Measurements from ENCODE around the gene TTC7B. TPM values are rescaled to one million over a fixed set of nuclear protein-coding genes. Genes with fewer than 3 reads are reported as not detected.

Gene TTC7B
- total and polyA plus RNA-seq, 2 donors (not counting 3 experiments of a cell fraction or from before 2014, with no cell fraction given), result 46.8 to 76.5 TPM

GRCh38 chr14:90620568-90621077, 195.6 kb downstream of the TTC7B start:
- Histone ChIP-seq H3K9ac (replicated peaks; ENCODE audit: extremely low read depth, insufficient read depth, low read length) (no peak overlapping the region), H2AFZ (ENCODE audit: low read depth, low read length) (no peak overlapping the region), H3K27me3 (ENCODE audit: control insufficient read depth in 2 of 2, insufficient read depth in 2 of 2, low read length in 2 of 2) (no peaks in the 10 kb centered on the region), H3K9me1 (replicated peaks; ENCODE audit: control insufficient read depth, extremely low read depth, insufficient read depth, low read length) (no peaks in the 10 kb centered on the region), H3K4me3 (replicated peaks in 1 of 3; ENCODE audit: insufficient read depth in 1 of 3, low read depth in 1 of 3, low read length in 3 of 3) (no peak overlapping the region), H3K36me3 (ENCODE audit: control insufficient read depth in 2 of 2, extremely low read depth in 1 of 2, insufficient read depth in 2 of 2, low read length in 2 of 2) (no peaks in the 10 kb centered on the region), H3K79me2 (ENCODE audit: control insufficient read depth, insufficient read depth, low read length) (no peaks in the 10 kb centered on the region), H3K9me3 (replicated peaks; ENCODE audit: control insufficient read depth, insufficient read depth, low read length) (no peaks in the 10 kb centered on the region), H3K4me1 (ENCODE audit: control insufficient read depth, extremely low read depth, insufficient read depth, low read length) (peaks cover 40% of the 10 kb centered on the region), H3K4me2 (ENCODE audit: insufficient read depth, low read length) (no peak overlapping the region), H4K20me1 (replicated peaks; ENCODE audit: control insufficient read depth, extremely low read depth, insufficient read depth, low read length) (no peaks in the 10 kb centered on the region), H3K27ac (ENCODE audit: insufficient read depth, low read depth, low read length) (no peak overlapping the region)
- POLR2A ChIA-PET, result no interaction called here
- TF ChIP-seq EZH2 (IDR thresholded peaks at IDR 0.05; ENCODE audit: borderline replicate concordance, low read depth, low read length, severe bottlenecking) (no peak), MAX (IDR thresholded peaks at IDR 0.05; ENCODE audit: insufficient read depth, insufficient read length) (no peak), JUN (IDR thresholded peaks at IDR 0.05; ENCODE audit: borderline replicate concordance, insufficient read depth, insufficient read length, low read depth) (no peak), POLR2A (IDR thresholded peaks at IDR 0.05; ENCODE audit: low read depth, low read length) (no peak), MYC (IDR thresholded peaks at IDR 0.05; ENCODE audit: low read depth, low read length) (no peak), GATA2 (IDR thresholded peaks at IDR 0.05; ENCODE audit: insufficient read depth, insufficient read length, low read depth, low read length) (no peak), CTCF (IDR thresholded peaks at IDR 0.05; ENCODE audit: extremely low read depth in 1 of 2, insufficient read depth in 1 of 2, low read depth in 1 of 2, low read length in 2 of 2) (no peak), FOS (IDR thresholded peaks at IDR 0.05; ENCODE audit: borderline replicate concordance, insufficient read depth, low read length) (no peak), POLR2AphosphoS5 (IDR thresholded peaks at IDR 0.05; ENCODE audit: insufficient read depth, low read depth, low read length) (no peak)
- CTCF ChIA-PET, result interaction anchor here (1.2 to 1.3 kb wide), 2 partner anchors 19 to 77 kb away, joined by 3 read pairs; no protein-coding TSS in a partner anchor
- FAIRE-seq (no peak), DNase-seq (ENCODE audit: low read depth, low spot score) (no peak)
- dilution Hi-C loops (cut with MboI; ENCODE audit: extremely low pct_ligation_motif_present, low sequenced_read_pairs) (no loop called here), intact Hi-C loops (cut with micrococcal nuclease) (no loop called here)
- BruUV-seq (replicated peaks), result no TSS peak

Data from endothelial cell of umbilical vein (primary cell).